ENCODE data around the gene UMODL1. TPM values are rescaled to one million over a fixed set of nuclear protein-coding genes. Genes with fewer than 3 reads are reported as not detected.

UMODL1 gene
- total and polyA plus RNA-seq, 2 donors (not counting 3 experiments of a cell fraction or from before 2014, with no cell fraction given): not detected

GRCh38 chr21:42061986-42062235 lies 9.2 kb upstream of the UMODL1 start:
- ChIA-PET CTCF (no interaction called here), POLR2A (no interaction called here)
- no peak overlapping the region for H3K4me2 ChIP-seq (ENCODE audit: insufficient read depth, low read length)
- no peaks in the 10 kb centered on the region for H3K9me3 ChIP-seq (replicated peaks; ENCODE audit: control insufficient read depth, insufficient read depth, low read length)
- TF ChIP-seq FOS (IDR thresholded peaks at IDR 0.05; ENCODE audit: borderline replicate concordance, insufficient read depth, low read length): no peak
- no peak for TF ChIP-seq CTCF (IDR thresholded peaks at IDR 0.05; ENCODE audit: extremely low read depth in 1 of 2, insufficient read depth in 1 of 2, low read depth in 1 of 2, low read length in 2 of 2)
- no peak for TF ChIP-seq POLR2A (IDR thresholded peaks at IDR 0.05; ENCODE audit: low read depth, low read length)
- no peak for TF ChIP-seq EZH2 (IDR thresholded peaks at IDR 0.05; ENCODE audit: borderline replicate concordance, low read depth, low read length, severe bottlenecking)
- TF ChIP-seq GATA2 (IDR thresholded peaks at IDR 0.05; ENCODE audit: insufficient read depth, insufficient read length, low read depth, low read length): no peak
- no peak for TF ChIP-seq MYC (IDR thresholded peaks at IDR 0.05; ENCODE audit: low read depth, low read length)
- TF ChIP-seq MAX (IDR thresholded peaks at IDR 0.05; ENCODE audit: insufficient read depth, insufficient read length): no peak
- TF ChIP-seq JUN (IDR thresholded peaks at IDR 0.05; ENCODE audit: borderline replicate concordance, insufficient read depth, insufficient read length, low read depth): no peak
- no peak for TF ChIP-seq POLR2AphosphoS5 (IDR thresholded peaks at IDR 0.05; ENCODE audit: insufficient read depth, low read depth, low read length)
- H2AFZ ChIP-seq (ENCODE audit: low read depth, low read length): no peak overlapping the region
- no peak overlapping the region for H3K9ac ChIP-seq (replicated peaks; ENCODE audit: extremely low read depth, insufficient read depth, low read length)
- H3K27me3 ChIP-seq (ENCODE audit: control insufficient read depth in 2 of 2, insufficient read depth in 2 of 2, low read length in 2 of 2): peaks cover 3 to 5% of the 10 kb centered on the region in 2 experiments
- dilution Hi-C loops (cut with MboI; ENCODE audit: extremely low pct_ligation_motif_present, low sequenced_read_pairs) (no loop called here), intact Hi-C loops (cut with micrococcal nuclease) (no loop called here)
- BruUV-seq (replicated peaks): no TSS peak
- FAIRE-seq (no peak), DNase-seq (ENCODE audit: low read depth, low spot score) (no peak)
- no peak overlapping the region for H3K27ac ChIP-seq (ENCODE audit: insufficient read depth, low read depth, low read length)
- H3K79me2 ChIP-seq (ENCODE audit: control insufficient read depth, insufficient read depth, low read length): no peaks in the 10 kb centered on the region
- peaks cover 15% of the 10 kb centered on the region for H3K4me1 ChIP-seq (ENCODE audit: control insufficient read depth, extremely low read depth, insufficient read depth, low read length)
- H3K9me1 ChIP-seq (replicated peaks; ENCODE audit: control insufficient read depth, extremely low read depth, insufficient read depth, low read length): no peaks in the 10 kb centered on the region
- no peak overlapping the region for H3K4me3 ChIP-seq (replicated peaks in 1 of 3; ENCODE audit: insufficient read depth in 1 of 3, low read depth in 1 of 3, low read length in 3 of 3)
- H3K36me3 ChIP-seq (ENCODE audit: control insufficient read depth in 2 of 2, extremely low read depth in 1 of 2, insufficient read depth in 2 of 2, low read length in 2 of 2): no peaks in the 10 kb centered on the region
- no peaks in the 10 kb centered on the region for H4K20me1 ChIP-seq (replicated peaks; ENCODE audit: control insufficient read depth, extremely low read depth, insufficient read depth, low read length)

Measured in endothelial cell of umbilical vein (primary cell).